Transverse colon (tissue), 4 donors: ENCODE data around the gene TRIM25. TPM values are rescaled to one million over a fixed set of nuclear protein-coding genes. Genes with fewer than 3 reads are reported as not detected.

Experiments
- DNase-seq: peaks from one replicate; pipeline ENCODE4 v3.0.0-alpha.2; 2019
- H3K27ac ChIP-seq, 4 donors: fragments of 200-600 bp; sonication (generic); 2 replicates each; pipeline ENCODE4 v1.5.1; 2016 to 2018; ENCODE audit warnings: inconsistent platforms in 4 of 4
- H3K27me3 ChIP-seq: fragments of 200-600 bp; sonication (generic); 2 replicates; pipeline ENCODE4 v1.5.1; 2017; ENCODE audit warnings: inconsistent platforms
- H3K36me3 ChIP-seq, 4 donors: fragments of 200-600 bp; sonication (generic); 2 replicates each; pipeline ENCODE4 v1.5.1; 2017 to 2019; ENCODE audit warnings: inconsistent platforms in 4 of 4
- H3K4me1 ChIP-seq, 4 donors: fragments of 200-600 bp; sonication (generic); 2 replicates each; pipeline ENCODE4 v1.5.1; 2017 to 2020; ENCODE audit warnings: inconsistent platforms in 4 of 4
- H3K4me3 ChIP-seq, 4 donors: fragments of 200-600 bp; sonication (generic); 1 replicate in 1 of 4; 2 replicates in 3 of 4; pipeline versions ENCODE4 v1.5.1 to v1.6.1; 2017 to 2019; ENCODE audit warnings: inconsistent platforms in 4 of 4
- H3K9me3 ChIP-seq, 2 donors: fragments of 200-600 bp; sonication (generic); 2 replicates each; pipeline ENCODE4 v1.5.1; 2017 to 2019; ENCODE audit warnings: inconsistent platforms in 2 of 2
- EP300 ChIP-seq: sonication (generic); formaldehyde crosslinking; IDR thresholded peaks from one replicate; pipeline ENCODE4 v1.6.1; 2017; ENCODE audit warnings: antibody characterized with exemption, low read depth
- POLR2A ChIP-seq: fragments of 450-650 bp; IDR thresholded peaks from one replicate; pipeline ENCODE4 v1.6.1; 2016; ENCODE audit warnings: antibody characterized with exemption, mild to moderate bottlenecking, moderate library complexity
- POLR2AphosphoS5 ChIP-seq, 3 donors: sonication (generic); formaldehyde crosslinking; IDR thresholded peaks; one replicate each; pipeline ENCODE4 v1.6.1; 2016; ENCODE audit warnings: antibody characterized with exemption in 3 of 3
- WGBS, 2 donors: methylation state at CpG; one replicate each; pipeline ENCODE4 v1.1.5; 2018; ENCODE audit warnings: low coverage in 1 of 2; 5-methylcytosine and 5-hydroxymethylcytosine counted together
- in situ Hi-C, 4 donors: fragments of 200-750 bp; cut with MboI; loops; one replicate each; pipeline versions ENCODE4 v1.15.0 to v1.15.1; 2017; ENCODE audit warnings: low sequenced_read_pairs in 3 of 4, low pct_ligation_motif_present in 1 of 4, low pct_unique_long_range_greater_than_20kb in 1 of 4
- intact Hi-C: fragments of 100-400 bp; cut with DNase I; formaldehyde crosslinking; loops from one replicate; pipeline ENCODE4 v1.15.1; 2023; ENCODE audit warnings: low total_unique reads
- total RNA-seq, 4 donors: library from RNA; depleted of rRNA; stranded (reverse); fragments of >200 nt; gene quantifications; one replicate each; pipeline ENCODE4 v1.1.0, GENCODE V29; 2016
- TF ChIP-seq, protein P1 (sequence below), 5 experiments: fragments of 200-600 bp in 3 of 5; fragments of 450-650 bp in 2 of 5; sonication (generic) in 3 of 5; IDR thresholded peaks; 1 replicate in 2 of 5; 2 replicates in 3 of 5; pipeline ENCODE4 v1.5.1; 2016 to 2017; ENCODE audit warnings: antibody characterized with exemption in 5 of 5, inconsistent platforms in 3 of 5, mild to moderate bottlenecking in 2 of 5, moderate library complexity in 1 of 5

TRIM25 gene
- total RNA-seq, 4 donors from 2014 or later, result 67.5 to 251 (median 97.7) TPM

DNA sequence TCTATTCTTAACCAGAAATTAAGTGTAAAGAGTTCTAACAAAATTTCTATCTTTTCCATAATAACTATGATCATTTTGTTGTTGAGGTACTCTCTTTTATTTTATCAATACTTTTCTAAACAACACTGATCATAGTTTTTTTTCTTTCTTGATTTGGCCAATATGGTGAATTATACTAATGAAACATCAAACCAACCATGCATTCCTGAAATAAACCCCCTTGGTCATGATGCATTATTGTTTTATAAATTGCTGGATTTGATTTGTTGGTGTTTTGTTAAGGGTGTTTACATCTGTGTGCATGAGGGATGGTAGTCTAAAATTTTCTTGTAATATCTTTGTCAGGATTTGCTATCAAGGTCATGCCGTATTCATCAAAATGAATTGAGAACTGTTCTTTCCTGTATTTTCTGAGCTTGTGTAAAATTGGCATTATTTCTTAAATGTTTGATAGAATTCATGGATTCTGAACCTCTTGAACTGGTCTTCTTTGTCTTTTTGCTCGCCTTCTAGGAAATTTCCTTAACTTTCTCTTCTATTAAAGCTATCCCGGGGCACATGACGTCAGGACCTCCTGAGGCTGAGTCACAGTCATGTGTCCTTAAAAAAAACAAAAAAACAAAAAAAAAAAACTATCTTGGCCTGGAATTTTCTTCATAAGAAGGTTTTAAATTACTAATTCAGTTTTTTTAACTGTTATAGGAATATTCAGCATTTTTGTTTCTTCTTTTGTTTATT, 3.9 kb upstream of the TRIM25 start:
- TF ChIP-seq POLR2A (no peak), POLR2AphosphoS5 (IDR thresholded peaks at IDR 0.05) (no peak), EP300 (no peak)
- no peak for DNase-seq
- 90 to 92% methylated on average over 4 of the region's 4 CpGs for WGBS, 2 donors
- Histone ChIP-seq H3K27ac (peak overlapping the region in 1 of 4 donors; percentile 4), H3K36me3 (no peaks in the 10 kb centered on the region), H3K9me3 (no peaks in the 10 kb centered on the region), H3K4me1 (peaks cover 7 to 26% (median 14%) of the 10 kb centered on the region in 4 donors), H3K4me3 (no peak overlapping the region), H3K27me3 (no peaks in the 10 kb centered on the region)
- intact Hi-C loops, result no loop called here
- in situ Hi-C loops, result no loop called here

DNA sequence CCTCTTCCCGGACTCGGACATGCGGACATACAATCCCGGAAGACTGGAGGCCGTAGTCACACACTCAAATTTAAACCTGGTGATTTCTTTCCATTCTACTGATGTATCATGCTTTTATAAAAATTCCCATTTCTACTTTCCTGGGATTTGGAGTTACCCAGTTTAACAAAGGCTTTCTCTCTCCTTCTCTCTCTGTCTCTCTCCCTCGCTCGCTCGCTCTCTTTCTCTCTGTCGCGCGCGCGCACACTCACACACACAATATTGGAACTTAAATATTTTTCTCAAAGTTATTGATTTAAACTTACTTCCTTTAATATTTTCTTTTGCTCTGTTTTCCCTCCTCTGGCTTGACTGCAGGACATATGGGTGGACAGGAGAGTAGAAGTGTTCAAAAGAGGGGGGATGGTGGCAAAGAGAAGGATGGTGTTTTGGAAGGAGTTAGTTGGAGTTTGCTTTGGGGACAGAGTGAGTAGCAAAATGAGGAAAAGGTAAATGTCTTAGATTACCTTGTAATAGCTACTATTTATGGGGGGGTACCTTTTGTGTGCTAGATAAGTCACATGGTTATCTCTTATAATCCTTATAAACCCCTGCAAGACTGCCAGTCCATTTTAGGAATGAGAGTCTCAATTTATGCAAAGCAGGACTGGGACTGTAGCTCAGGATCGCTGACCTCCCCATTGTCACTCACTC, 878 bp upstream of the TRIM25 start:
- no peaks in the 10 kb centered on the region for H3K27me3 ChIP-seq
- 6 to 13% methylated on average over 14 of the region's 14 CpGs for WGBS, 2 donors
- intact Hi-C loops (no loop called here), in situ Hi-C loops (no loop called here)
- H3K27ac ChIP-seq, result peak overlapping the region; percentile 91 to 98 (median 94)
- H3K4me1 ChIP-seq, result peaks cover 12 to 56% (median 39%) of the 10 kb centered on the region in 4 donors
- peak overlapping the region; percentile 59 to 80 (median 76) for H3K4me3 ChIP-seq
- no peaks in the 10 kb centered on the region for H3K36me3 ChIP-seq
- TF ChIP-seq POLR2AphosphoS5 (IDR thresholded peaks at IDR 0.05) (peak in 1 of 3 donors; percentile 4), EP300 (no peak)
- no peak for DNase-seq
- H3K9me3 ChIP-seq, result no peaks in the 10 kb centered on the region

DNA sequence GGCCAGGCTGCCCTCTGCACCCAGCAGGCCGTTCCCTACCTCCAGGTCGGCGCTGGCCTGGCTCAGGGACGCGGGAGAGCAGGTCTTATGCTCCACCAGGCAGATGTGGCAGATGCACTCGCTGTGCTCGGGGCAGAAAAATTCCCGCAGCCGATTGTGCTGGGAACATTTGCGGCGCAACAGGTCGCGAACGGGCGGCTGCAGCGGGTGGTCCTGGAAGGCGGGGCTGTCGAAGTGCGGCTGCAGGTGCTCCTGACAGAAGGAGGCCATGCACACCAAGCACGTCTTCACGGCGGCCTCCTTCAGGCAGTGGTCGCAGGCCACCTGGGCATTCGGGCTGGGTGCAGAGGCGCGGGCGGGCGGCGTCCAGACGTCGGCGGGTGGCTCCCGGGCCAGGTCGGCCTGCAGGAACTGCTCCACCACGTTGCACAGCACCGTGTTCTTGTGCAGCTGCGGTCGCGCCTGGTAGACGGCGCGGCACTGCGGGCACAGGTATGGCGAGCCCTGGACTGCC, 439 bp downstream of the TRIM25 start:
- peak overlapping the region; percentile 91 to 98 (median 94) for H3K27ac ChIP-seq
- intact Hi-C loops (no loop called here), in situ Hi-C loops (no loop called here)
- H3K9me3 ChIP-seq, result no peaks in the 10 kb centered on the region
- H3K4me1 ChIP-seq, result peaks cover 12 to 67% (median 48%) of the 10 kb centered on the region in 4 donors
- H3K36me3 ChIP-seq, result no peaks in the 10 kb centered on the region
- TF ChIP-seq, protein P1, sequence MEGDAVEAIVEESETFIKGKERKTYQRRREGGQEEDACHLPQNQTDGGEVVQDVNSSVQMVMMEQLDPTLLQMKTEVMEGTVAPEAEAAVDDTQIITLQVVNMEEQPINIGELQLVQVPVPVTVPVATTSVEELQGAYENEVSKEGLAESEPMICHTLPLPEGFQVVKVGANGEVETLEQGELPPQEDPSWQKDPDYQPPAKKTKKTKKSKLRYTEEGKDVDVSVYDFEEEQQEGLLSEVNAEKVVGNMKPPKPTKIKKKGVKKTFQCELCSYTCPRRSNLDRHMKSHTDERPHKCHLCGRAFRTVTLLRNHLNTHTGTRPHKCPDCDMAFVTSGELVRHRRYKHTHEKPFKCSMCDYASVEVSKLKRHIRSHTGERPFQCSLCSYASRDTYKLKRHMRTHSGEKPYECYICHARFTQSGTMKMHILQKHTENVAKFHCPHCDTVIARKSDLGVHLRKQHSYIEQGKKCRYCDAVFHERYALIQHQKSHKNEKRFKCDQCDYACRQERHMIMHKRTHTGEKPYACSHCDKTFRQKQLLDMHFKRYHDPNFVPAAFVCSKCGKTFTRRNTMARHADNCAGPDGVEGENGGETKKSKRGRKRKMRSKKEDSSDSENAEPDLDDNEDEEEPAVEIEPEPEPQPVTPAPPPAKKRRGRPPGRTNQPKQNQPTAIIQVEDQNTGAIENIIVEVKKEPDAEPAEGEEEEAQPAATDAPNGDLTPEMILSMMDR (IDR thresholded peaks at IDR 0.05), result no peak
- TF ChIP-seq POLR2AphosphoS5 (IDR thresholded peaks at IDR 0.05), result no peak
- TF ChIP-seq EP300, result no peak
- no peak for TF ChIP-seq POLR2A
- H3K4me3 ChIP-seq, result peak overlapping the region; percentile 59 to 80 (median 76)
- no peaks in the 10 kb centered on the region for H3K27me3 ChIP-seq
- 0% methylated on average over 41 of the region's 44 CpGs; no CpG with 5 or more reads in 1 of the 2 donors for WGBS, 2 donors
- no peak for DNase-seq

DNA sequence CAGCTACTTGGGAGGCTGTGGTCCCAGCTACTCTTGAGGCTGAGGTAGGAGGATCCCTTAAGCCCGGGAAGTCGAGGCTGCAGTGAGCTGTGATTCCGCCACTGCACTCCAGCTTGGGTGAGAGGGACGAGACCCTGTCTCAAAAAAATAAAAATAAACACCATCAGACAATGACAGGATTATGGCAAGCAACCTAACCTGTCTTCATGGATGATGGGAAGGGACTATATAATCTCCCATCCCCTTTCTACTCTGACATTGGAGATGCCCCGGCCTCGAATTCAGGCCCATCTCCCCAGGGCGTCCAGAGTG, 893 bp downstream of the TRIM25 start:
- Histone ChIP-seq H3K4me3 (peak overlapping the region; percentile 59 to 80 (median 76)), H3K4me1 (peaks cover 12 to 68% (median 49%) of the 10 kb centered on the region in 4 donors), H3K27ac (peak overlapping the region; percentile 91 to 98 (median 94)), H3K36me3 (peaks cover 0 to 3% (median 0%) of the 10 kb centered on the region in 4 donors), H3K27me3 (no peaks in the 10 kb centered on the region), H3K9me3 (no peaks in the 10 kb centered on the region)
- WGBS, 2 donors, result 0 to 12% methylated on average over 2 to 7 of the region's 7 CpGs
- intact Hi-C loops, result no loop called here
- in situ Hi-C loops, result no loop called here
- no peak for DNase-seq
- TF ChIP-seq POLR2A, result no peak
- no peak for TF ChIP-seq POLR2AphosphoS5 (IDR thresholded peaks at IDR 0.05)
- TF ChIP-seq, protein P1 (IDR thresholded peaks at IDR 0.05), result no peak
- TF ChIP-seq EP300, result no peak
